ENCODE measurements around the gene CABLES1.
"Not testable (repeated sequence)": the region's sequence is repeated elsewhere in the genome, so short reads cannot be mapped to it uniquely, and the experiment has no call there.

The CABLES1 gene

GRCh38 chr18:23143016-23143814 is 7.9 kb downstream of the CABLES1 start:
- no peak for DNase-seq

GRCh38 chr18:23143815-23144261 is 8.6 kb downstream of the CABLES1 start:
- no peak for DNase-seq

GRCh38 chr18:23144640-23145039 is 9.4 kb downstream of the CABLES1 start:
- no peak for DNase-seq

DNA sequence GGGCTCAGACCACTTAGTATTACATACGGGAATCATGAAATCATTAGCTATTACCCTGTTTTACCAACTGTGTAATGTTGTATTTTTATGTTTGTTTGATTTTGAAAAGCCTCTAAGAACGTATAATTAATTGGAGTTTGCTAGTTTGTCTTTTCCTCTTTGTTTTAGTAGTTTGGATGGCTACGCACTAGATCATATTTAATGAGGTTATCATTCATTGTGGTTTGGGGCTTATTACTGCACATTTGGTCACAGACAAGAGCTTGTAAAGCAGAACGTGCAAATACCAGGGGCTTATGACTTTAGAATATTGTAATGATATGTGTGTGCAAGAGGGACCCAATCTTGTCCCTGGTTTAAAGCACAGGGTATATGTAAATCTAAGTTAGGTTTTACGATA is 10.3 kb downstream of the CABLES1 start:
- DNase-seq, result no peak

GRCh38 chr18:23146861-23147469 is 11.7 kb downstream of the CABLES1 start:
- DNase-seq, result no peak

DNA sequence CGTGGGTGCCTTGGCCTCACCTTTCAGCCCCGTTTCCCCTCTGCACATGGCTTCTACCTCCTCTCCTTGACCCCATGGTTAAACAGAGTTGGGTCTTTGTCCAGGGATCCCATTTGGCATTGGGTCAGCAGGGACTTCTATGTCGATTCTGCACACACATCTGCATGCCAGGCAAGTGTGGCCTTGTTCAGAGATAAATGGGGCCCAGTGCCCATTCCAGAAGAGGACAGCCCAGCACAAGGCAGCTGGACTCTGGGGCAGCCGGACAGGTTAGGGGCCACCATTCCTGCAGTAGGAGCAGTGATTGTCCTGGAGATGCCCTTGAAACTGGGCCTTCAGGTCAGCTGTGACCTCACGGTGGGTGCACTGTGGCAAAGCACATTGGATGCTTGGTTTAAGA is 13.1 kb downstream of the CABLES1 start:
- DNase-seq, result no peak

GRCh38 chr18:23149570-23149969 is 14.3 kb downstream of the CABLES1 start:
- DNase-seq, result no peak

DNA sequence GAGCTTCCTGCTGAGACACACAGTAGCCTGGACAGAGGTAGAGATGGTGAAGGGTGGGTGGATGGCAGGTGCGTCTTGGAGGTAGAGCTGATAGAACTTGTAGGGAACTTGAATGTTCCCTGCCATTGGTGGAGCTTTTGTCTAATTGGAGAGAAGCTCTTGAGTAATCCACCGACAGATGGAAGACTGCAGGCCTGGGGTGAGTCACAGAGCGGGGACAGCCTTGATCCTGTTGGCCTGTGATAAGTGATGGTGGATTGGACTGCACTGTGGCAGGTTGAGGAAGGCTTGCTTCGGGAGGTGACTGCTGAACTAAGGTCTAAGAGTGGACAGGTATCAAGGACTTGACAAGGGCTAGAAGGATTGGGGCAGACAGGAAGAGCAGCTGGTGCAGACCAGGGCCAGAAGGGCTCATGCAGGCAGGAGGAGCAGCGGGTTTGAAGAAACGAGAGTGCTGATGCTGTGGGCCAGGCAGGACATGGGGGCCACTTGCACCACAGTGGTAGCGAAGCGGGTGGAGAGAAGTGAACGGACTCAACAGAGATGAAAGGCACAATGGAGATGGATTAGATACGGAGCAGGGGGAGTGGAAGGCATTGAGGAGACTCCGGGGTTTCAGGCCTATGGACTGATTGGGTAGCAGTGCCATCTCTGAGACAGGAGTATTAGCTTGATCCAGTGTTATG is 16.3 kb downstream of the CABLES1 start:
- DNase-seq, result no peak

- no peak for DNase-seq
Observed at GRCh38 chr18:23154030-23154429, 18.7 kb downstream of the CABLES1 start.

DNA sequence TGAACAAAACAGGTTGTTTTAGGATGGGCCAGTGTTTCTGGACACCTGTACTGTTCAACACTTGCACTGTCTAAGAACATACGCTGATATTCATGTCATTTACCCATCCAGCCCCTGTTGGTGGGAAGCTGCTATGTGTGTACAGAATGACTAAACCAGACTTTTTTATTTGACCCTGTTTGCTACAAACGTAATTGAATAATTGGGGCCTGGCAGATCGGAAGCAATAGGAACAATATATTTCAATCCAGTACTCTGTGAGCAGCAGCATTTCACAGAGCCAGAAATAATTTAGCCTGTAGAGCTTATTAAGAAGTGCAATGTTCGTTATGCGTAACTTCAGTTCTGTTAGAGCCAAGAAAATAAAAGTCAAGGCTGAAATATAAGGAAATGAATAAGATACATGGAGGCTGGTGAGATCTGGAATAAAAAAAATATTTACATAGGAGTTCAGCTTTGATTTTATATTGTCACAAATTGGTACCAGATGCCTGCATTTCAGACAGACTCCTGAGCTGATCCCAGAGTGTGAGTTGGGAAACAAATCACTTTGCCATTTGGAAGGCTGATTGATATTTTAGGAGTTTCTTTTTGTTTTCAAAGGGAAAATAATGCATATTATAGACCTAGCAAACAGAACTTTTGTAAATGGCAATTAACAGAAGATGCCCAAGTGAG is 19.7 kb downstream of the CABLES1 start:
- DNase-seq, result no peak

DNA sequence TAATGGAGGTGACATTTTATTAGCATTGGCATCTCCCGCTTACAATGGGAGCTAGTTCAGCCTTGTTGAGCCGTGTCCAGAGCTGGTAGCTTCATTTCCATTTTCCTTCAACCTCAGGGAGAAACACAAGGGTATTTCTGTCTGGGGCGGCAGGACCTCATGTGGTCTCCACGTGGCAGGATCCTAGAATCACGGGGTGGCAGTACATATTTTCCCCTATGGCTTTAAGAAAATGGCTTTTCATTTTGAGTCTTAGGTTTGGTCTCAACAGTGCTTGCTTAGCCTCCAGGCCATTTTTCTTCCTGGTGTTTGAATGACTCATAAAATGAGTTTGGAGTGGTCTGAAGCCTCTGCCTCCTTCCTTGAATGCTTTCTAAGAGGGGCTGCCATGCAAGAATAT is 20.3 kb downstream of the CABLES1 start:
- DNase-seq, result no peak

- no peak for DNase-seq
Observed at GRCh38 chr18:23156134-23156533, 20.8 kb downstream of the CABLES1 start.

- DNase-seq, result no peak
Observed at GRCh38 chr18:23158058-23158457, 22.8 kb downstream of the CABLES1 start.

DNA sequence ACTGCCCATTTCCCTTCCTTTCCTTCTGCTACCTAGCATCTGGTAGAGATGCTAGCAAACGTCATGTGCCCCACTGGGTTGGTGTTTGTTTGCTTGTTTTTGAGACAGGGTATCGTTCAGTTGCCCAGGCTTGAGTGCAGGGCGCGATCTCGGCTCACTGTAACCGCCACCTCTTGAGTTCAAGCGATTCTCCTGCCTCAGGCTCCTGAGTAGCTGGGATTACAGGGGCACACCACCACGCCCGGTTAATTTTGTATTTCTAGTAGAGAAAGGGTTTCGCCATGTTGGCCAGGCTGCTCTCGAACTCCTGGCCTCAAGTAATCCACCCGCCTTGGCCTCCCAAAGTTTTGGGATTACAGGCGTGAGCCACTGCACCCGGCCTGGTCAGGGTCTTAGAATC is 23.6 kb downstream of the CABLES1 start:
- DNase-seq, result not testable (repeated sequence)

DNA sequence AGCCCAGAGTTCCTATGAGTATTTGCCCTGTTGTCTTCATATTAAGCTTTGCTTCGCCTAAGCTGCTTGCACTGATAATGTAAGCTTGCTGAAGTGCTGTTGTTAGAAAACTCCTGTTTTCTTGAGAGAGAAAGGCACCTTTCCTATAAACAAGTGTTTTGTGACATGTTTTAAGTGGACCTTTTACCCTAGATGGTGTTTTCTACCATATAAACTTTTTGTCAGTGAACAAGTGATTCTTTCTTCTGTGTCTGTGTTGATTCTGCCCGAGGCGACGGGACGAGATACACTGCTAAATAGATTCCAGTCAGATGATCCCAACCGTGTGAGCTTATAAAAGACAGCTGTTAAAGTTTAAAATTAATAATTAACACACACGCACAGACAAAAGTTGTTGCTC is 24.1 kb downstream of the CABLES1 start:
- DNase-seq, result no peak

DNA sequence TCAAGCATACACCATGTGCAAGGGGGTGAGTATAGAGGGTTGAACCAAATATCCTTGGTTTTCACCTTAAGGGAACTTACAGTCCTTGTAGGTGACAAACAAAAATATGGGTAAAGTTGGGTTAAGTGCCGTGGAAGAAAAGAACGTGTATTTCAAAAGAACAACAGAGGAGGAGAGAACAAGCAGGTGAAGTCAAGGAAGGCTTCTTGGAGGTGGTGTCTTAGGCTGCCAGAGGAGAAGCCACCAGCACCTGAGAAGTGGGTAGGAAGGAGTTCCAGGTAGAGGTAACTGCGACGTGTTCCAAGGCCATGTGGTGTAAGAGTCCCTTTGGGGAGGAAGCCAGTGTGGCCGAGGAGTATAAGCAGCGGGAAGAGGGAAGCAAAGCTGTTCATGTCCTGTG is 27.2 kb downstream of the CABLES1 start:
- no peak for DNase-seq

DNA sequence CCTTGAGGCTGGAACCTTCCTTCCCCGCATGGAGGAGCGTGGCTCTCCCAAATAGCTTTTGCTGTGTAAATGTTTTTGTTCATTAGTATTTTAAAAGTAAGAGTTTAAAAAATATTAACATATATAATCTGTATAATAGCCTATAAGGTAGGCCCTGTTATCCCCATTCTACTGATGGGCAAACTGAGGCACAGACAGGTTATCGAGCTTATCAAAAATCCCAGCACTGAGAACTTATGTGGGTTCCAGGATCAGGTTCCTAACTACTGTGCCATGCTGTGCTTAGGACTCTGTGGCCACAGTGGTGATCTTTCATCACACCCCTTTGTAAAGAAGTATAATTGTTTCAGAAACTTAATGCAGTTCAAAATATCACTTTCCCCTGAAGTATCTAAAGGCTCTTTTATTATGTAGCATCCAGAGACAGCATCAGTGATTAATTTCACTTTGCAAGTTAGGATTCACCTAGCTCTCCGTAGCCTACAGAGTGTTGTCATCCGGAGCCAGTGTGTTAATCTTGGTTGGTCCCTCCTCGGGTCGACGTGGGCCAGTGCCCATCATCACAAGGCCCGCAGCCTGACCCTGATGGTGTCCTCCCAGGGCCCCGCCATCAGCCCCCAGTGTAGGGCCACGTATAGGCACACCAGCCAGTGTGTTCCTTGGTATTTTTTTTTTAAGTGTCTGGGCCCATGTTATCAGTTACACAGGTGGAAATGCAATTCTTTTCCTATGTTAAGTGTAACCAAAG is 28.7 kb downstream of the CABLES1 start:
- DNase-seq, result no peak

DNA sequence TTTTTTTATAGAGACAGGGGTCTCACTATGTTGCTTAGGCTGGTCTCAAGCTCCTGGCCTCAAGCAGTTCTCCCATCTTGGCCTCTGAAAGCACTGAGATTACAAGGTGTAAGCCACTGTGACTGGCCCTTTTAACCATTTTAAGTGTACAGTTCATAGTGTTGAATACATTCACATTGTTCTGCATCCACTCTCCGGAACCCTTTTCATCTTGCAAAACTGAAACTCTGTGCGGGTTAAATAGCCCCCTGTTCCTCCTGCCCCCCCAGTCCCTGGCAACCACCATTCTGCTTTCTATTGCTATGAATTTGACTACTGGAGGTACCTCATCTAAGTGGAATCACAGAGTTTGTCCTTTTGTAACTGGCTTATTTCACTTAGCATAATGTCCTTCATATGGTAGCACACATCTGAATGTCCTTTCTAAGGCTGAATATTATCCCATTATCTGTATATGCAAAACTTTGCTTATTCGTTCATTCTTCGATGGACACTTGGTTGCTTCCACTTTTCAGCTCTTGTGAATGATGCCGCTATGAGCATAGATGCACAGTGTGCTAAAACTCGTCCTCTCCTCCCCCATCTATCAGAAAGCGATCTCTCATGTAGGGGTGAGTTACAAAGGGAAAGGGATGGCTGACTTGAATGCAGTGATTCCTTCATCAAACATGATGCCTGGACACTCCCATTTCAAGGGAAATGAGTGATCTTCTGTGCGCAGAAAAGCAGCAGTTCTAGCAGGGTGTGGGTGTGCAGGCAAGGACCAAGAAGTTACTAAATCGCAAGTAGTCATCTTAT is 30.2 kb downstream of the CABLES1 start:
- DNase-seq, result no peak

- DNase-seq, result no peak
Observed at GRCh38 chr18:23166891-23167541, 31.7 kb downstream of the CABLES1 start.

- DNase-seq, result no peak
Observed at GRCh38 chr18:23169673-23170044, 34.4 kb downstream of the CABLES1 start.

DNA sequence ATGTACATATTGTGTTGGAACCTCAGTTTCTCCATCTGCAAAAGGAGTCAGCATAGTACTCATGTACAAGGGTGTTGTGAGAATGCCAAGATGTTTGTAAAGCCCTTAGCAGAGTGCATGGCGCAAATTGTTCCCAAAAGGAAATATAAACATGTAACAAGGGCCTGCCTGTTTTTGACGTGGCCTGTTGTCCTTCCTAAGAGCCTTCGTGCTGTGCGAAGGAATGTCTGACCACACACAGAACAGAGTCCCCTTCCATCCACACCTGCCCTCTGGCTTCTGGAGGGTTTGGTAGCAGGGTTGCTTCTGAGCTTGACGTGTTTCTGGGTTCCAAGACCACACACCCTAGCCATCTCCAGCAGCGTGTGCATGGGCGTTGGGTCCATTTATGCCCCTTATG is 34.9 kb downstream of the CABLES1 start:
- DNase-seq, result no peak

All from effector CD4-positive, alpha-beta T cell (primary cell).